ENCODE data around the gene MBD4. TPM values are rescaled to one million over a fixed set of nuclear protein-coding genes. Genes with fewer than 3 reads are reported as not detected.
A peak's percentile ranks its signal among the peaks of the same experiment; 100 is the strongest.

MBD4 gene
- total and polyA plus RNA-seq, 2 of the 4 experiments (the other 2 are of a cell fraction): 13.8 to 15.0 TPM

DNA sequence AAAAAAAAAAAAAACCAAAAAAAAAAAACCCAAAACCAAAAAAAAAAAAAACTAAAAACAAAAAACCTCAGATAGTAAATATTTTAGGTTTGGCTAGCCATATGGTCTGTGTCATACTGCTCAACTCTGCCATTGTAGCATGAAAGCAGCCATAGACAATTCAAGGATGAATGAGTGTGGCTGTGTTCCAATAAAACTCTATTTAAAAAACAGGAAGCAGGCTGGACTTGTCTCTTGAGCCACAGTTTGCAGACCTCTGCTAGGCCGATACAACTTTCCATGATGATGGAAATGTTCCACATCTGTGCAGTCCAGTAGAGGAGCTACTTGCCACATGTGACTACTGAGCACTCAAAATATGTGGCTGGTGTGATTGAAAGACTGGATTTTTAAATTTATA is 22.4 kb downstream of the MBD4 start:
- Histone ChIP-seq H2AK9ac (replicated peaks; ENCODE audit: low read depth, low read length, poor library complexity) (no peak overlapping the region), H2BK120ac (ENCODE audit: low read depth, low read length) (peak overlapping the region; percentile 88; the same call in 1 of the 2 replicates), H3K9me3 (ENCODE audit: control insufficient read depth, insufficient read depth, low read length) (no peaks in the 10 kb centered on the region; the same call in 1 of the 2 replicates), H3K14ac (replicated peaks; ENCODE audit: low read depth, low read length) (0 out of 2 replicates have a peak overlapping the region, but pooled peaks have one; percentile 17), H3K4me3 (ENCODE audit: insufficient read depth, low read depth, low read length) (no peak overlapping the region), H3K23ac (ENCODE audit: low read depth, low read length) (0 out of 2 replicates have a peak overlapping the region, but pooled peaks have one; percentile 35), H3K79me1 (ENCODE audit: low read depth in 1 of 2, low read length in 2 of 2) (peaks cover 0 to 8% of the 10 kb centered on the region in 2 experiments; a peak in 1 of 4 replicates), H3K9ac (ENCODE audit: low read depth, low read length) (no peak overlapping the region), H3K4me1 (ENCODE audit: control insufficient read depth, insufficient read depth, low read length) (peaks cover 23% of the 10 kb centered on the region), H2AK5ac (ENCODE audit: low read depth, low read length) (no peak overlapping the region), H2BK20ac (ENCODE audit: low read depth, low read length) (peak overlapping the region; percentile 38; the same call in 1 of the 2 replicates), H2BK5ac (ENCODE audit: low read depth, low read length, poor library complexity, severe bottlenecking) (peak overlapping the region; percentile 57), H3K9me1 (ENCODE audit: insufficient read depth, low read length) (peaks cover 35% of the 10 kb centered on the region), H3K18ac (ENCODE audit: low read depth, low read length) (peak overlapping the region; percentile 80; the same call in 1 of the 2 replicates), H2AFZ (replicated peaks; ENCODE audit: low read length, poor library complexity) (no peak overlapping the region), H3K27me3 (ENCODE audit: control insufficient read depth, insufficient read depth, low read length) (no peaks in the 10 kb centered on the region), H3K56ac (ENCODE audit: extremely low read depth, insufficient read depth, low read length) (no peak overlapping the region), H4K20me1 (ENCODE audit: insufficient read depth, low read length) (peaks cover 11% of the 10 kb centered on the region), H3K4me2 (ENCODE audit: low read depth, low read length) (no peak overlapping the region), H3K4ac (ENCODE audit: low read depth, low read length) (peak overlapping the region; percentile 85; the same call in 1 of the 2 replicates), H3K27ac (ENCODE audit: insufficient read depth, low read length) (no peak overlapping the region), H4K91ac (ENCODE audit: insufficient read depth, low read depth, low read length) (no peak overlapping the region; the same call in 1 of the 2 replicates), H2BK15ac (ENCODE audit: low read depth, low read length) (peak overlapping the region; percentile 83; the same call in 1 of the 3 replicates), H3K36me3 (ENCODE audit: control insufficient read depth, insufficient read depth, low read length) (no peaks in the 10 kb centered on the region), H4K8ac (ENCODE audit: low read depth in 2 of 2, low read length in 2 of 2) (peak overlapping the region in 1 of 2 experiments; percentile 80; a peak in 1 of 4 replicates), H4K5ac (ENCODE audit: low read depth, low read length) (no peak overlapping the region)
- intact Hi-C loops (cut with micrococcal nuclease): no loop called here
- DNase-seq (peak; percentile 74), ATAC-seq (ENCODE audit: low read depth) (peak; percentile 8)
- WGBS, 2 experiments (ENCODE audit: extremely low coverage in 2 of 2, insufficient read length in 1 of 2): no CpG with 5 or more reads among the region's 1 CpG
- BruUV-seq (replicated peaks): no TSS peak
- in situ Hi-C loops (cut with MboI; ENCODE audit: low sequenced_read_pairs): no loop called here
- POLR2A ChIA-PET (ENCODE audit: unreplicated experiment): interaction anchor here (0.6 kb wide), 1 partner anchor 132 kb away, joined by 3 read pairs; no protein-coding TSS in a partner anchor
- TF ChIP-seq, protein P1, sequence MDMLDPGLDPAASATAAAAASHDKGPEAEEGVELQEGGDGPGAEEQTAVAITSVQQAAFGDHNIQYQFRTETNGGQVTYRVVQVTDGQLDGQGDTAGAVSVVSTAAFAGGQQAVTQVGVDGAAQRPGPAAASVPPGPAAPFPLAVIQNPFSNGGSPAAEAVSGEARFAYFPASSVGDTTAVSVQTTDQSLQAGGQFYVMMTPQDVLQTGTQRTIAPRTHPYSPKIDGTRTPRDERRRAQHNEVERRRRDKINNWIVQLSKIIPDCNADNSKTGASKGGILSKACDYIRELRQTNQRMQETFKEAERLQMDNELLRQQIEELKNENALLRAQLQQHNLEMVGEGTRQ (IDR thresholded peaks at IDR 0.05; ENCODE audit: low read depth, low read length): no peak
- TF ChIP-seq MAFK (IDR thresholded peaks at IDR 0.05; ENCODE audit: low read depth, low read length) (no peak), NFE2L2 (IDR thresholded peaks at IDR 0.05; ENCODE audit: low read depth, low read length) (no peak), BHLHE40 (IDR thresholded peaks at IDR 0.05; ENCODE audit: low read depth, low read length) (no peak), FOS (IDR thresholded peaks at IDR 0.05; ENCODE audit: low read depth, low read length) (no peak), MXI1 (IDR thresholded peaks at IDR 0.05; ENCODE audit: borderline replicate concordance, low read depth, low read length) (no peak), RAD21 (IDR thresholded peaks at IDR 0.05; ENCODE audit: low read length) (no peak)
- dilution Hi-C loops (cut with HindIII; ENCODE audit: low sequenced_read_pairs, unreplicated experiment): no loop called here
- CTCF ChIA-PET: no interaction called here

Data from IMR-90 (cell line).